ENCODE results near the gene XG.
A peak's percentile ranks its signal among the peaks of the same experiment; 100 is the strongest.
"Not testable (repeated sequence)": the region's sequence is repeated elsewhere in the genome, so short reads cannot be mapped to it uniquely, and the experiment has no call there.

The XG gene, protein sequence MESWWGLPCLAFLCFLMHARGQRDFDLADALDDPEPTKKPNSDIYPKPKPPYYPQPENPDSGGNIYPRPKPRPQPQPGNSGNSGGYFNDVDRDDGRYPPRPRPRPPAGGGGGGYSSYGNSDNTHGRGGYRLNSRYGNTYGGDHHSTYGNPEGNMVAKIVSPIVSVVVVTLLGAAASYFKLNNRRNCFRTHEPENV

DNA sequence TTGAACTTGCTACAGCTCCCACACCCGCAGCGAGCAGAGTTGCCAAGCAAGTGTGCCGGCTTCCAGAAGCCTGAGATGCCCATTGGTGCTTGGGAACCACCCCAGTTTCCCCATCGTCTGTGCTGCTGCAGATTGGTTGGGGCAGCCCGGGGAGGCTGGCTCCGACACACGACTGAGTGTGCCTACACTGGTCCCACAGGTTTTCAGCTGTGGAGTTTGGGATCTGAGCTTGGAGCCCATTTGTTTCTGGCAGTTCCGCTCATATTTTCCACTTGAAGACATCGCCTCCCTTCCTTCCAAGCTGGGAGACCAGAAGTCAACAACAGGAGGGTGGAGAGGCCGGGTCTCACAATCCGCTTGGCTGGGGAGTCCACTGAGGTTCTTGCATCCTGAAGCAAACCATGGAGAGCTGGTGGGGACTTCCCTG lies at the start of gene XG:
Gene XG (plus strand): TSS at position 167 of the 427 bp plus-strand sequence. CDS start 235 bp downstream, at position 402.
- DNase-seq: not testable (repeated sequence)

DNA sequence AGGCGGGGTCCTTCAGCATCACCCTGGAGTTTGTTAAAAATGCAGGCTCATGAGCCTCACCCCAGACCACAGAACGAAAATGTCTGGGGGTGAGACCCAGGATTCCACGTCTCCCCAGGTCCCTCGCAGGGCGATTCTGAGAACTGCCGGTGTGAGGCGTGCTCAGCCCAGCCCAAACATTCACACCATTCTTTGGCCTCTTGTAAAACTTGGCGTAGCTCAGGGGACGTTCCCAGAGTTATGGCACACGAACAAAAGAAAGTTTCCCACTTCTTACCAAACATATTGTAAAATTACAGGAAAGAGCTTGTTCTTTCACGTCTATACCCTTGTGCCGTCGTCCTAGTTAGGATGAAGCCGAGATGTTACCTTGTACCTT lies 47.9 kb upstream of the XG start:
- DNase-seq: no peak

DNA sequence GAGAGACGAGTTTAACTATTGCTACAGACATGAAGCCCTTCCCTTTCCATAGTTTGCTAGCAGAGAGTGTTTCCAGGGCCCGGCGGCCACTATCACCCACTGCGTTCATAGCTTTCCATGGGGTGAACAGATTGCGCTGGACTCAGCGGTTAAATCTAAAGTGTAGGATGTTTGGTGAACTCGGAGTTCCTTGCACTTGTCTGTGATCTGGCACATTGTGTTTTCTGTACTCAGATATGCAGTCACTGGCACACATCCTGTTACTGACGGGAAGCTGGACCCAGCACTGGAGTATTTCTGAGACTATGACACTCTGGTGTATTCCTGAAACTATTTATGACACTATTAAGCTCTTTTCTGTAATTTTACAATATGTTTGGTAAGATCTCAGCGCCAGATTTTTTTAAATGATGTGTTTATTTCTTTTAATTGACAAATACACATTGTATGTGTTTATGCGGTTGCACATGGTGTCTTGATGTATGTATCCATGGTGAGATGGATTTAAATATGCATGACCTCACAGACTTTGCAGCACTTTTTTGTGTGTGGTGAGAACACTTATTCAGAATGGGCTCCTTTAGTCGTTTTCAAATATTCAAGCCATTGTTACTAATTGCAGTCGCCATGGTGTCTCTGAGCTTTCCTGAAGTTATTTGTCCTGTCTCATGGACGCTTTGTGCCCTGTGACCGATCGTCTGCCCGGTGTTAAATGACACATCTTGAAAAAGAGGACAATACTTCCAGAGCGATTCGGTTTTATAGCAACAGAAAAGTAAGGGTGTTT lies 46.6 kb upstream of the XG start:
- DNase-seq: no peak

GRCh38 chrX:2707334-2707760 lies 44.5 kb upstream of the XG start:
- peak; percentile 75 to 76 for DNase-seq

DNA sequence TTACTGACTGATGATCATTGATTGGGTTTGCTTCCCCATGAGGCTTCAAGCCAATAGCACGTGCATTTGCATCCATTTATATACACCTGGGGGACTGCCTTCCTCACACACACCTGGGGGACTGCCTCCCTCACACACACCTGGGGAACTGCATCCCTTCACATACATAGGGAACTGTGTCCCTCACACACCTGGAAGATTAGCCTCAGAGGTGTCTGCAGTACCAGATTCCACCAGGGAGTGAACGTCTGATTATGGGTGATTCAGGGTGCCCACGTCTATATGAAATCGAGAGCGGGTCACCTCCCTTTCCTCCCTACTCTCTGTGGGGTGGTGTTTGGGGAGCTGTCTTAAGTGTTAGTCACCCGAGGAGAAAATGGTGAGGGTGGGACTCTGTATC lies 43.8 kb upstream of the XG start:
- DNase-seq: peak in 1 of 2 experiments; percentile 47

DNA sequence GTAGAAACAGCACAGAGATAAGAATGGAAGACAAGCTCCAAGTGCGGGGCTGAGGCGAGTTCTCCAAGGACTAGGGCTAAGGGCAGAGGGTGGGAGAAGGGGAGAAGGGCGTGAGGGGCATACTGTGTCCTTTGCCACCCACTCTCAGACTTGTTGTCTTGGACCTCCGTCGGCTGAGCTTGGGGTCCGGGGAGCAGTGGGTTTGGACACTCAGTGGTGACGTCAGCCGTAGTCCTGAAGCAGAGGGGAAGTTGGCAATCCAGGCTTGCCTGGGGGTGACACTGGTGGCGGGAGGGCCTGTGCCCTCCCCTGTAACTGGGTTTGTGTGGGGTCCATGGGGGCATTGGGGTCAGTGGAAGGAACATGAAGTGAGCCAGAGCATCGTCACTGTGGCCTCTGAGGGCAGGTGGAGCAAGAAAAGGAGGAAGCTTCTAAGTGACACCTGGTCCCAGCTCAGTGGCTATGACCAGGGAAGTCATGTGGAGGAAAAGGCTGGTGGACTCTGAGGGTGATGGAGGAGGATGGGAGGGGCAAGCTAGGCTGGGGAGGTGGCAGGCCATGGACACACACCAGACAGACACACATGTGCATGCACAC lies 43.1 kb upstream of the XG start:
- DNase-seq: no peak

- no peak for DNase-seq
Observed at GRCh38 chrX:2709556-2709955, 42.3 kb upstream of the XG start.

DNA sequence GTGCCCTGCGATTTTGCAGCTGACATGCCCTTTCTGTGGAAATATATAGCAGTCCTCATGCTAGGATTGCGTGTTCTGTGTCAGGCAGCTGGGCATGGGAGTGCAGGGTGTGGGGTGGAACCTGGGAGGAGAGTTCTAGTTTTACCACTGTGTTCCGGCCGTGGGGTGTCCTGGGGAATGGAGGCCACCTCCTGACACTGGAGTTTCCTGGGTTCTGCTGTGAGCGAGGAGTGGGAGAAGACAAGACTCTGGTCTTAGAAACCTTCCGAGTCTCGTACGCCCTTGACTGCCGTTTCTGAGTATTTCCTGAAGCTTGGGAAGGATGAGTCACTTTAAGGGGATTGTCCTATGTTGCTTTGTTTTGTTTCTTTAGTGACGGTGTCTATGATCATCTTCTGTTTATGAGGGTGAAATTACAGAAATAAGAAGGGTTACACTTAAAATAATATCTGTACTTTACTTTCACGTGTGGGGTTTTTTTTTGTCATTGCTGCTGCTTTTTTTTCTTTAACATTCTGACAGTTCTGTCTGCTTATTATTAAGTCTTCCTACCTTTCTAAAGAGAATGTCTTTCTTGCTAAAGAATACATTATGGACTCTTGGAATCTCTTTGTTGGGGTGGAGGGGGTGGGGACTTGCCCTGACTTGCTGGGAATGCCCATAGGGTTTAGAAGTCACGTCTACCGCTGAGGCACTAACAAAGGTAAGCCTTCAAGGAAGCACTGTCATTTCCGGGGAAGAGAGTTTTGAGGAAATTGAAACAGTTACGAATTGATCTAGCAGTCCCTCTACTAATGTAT lies 41.6 kb upstream of the XG start:
- peak; percentile 71 to 72 for DNase-seq

DNA sequence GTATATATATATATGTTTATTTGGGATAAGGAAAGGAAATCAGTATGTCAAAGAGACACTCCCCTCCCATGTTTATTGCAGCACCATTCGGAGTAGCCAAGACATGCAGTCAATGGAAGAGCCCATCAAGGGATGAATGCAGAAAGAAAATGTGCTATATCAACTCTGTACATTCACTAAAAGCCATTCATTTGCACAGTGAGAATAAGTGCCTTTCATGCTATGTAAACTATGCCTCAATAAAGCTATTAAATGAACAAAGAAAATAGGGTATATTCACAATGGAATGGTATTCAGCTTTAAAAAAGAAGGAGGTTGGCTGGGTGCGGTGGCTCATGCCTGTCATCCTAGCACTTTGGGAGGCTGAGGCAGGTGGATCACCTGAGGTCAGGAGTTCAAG lies 40.4 kb upstream of the XG start:
- no peak for DNase-seq

DNA sequence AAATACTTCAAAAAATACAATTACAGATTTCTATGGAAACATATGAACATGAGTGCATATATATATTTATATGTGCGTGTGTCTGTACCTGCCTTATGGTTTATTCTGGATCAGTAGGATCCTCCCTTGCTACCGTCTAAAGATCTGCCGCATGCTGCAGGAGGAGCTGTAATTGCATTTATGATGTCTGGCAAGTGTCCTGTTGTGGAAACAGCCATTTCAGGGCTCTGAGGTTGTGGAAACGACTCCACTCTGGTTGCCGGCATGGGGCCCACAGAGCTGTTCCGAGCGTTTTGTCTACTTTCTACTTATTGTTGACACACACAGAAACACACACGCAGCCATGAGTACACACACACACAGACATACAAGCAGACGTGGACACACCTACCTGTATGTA lies 39.4 kb upstream of the XG start:
- DNase-seq: no peak

DNA sequence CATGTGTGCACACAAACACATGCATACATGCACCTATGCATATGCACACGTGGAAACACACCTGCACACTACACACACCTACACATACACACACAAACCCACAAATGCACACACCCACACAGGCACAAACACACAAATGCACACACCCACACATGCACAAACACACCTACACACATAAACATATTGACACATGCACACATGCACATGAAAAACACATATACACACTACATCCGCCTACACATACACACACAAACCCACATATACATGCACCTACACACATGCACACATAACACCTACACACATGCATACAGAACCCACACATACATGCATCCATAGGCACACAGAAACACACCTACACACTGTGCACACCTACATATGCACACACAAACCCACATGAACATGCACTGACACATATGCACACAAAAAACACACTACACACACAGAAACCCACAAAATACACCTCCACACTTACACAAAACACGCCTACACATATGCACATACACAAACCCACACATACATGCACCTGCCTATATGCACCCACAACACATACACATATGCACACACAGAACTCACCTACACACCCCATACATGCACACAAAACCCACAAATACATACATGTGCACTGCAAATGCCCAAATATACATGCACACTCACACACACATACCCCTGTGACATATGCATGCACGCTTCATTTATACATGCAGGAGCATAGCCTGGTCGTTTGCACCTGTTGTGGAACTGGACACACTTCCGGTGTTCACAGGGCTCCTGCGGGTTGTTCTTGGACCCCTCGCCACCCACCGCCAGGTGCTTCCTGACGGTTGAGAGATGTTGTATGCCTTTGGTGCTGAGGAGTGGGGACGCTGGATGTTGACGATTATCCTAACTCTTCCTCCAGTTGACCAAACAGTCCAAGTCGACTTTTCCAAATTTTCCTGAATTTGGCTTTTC lies 38.7 kb upstream of the XG start:
- DNase-seq: no peak

DNA sequence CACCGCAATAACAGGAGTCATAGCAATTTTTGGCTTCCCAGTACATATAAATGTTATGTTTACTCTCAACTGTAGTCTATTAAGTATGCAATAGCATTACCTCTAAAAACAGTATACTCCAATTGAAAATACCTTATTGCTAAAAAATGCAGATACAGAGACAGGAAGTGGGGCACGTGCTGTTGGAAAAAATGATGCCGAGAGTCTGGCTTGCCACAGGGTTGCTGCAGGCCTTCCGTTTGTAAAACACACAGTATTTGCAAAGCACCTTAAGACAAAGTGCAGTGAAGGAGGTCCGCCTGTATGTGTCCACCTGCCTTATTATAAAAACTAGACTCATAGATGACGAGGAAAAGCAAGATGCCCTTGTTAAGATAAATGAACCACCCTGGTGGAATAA lies 37.3 kb upstream of the XG start:
- DNase-seq: no peak

DNA sequence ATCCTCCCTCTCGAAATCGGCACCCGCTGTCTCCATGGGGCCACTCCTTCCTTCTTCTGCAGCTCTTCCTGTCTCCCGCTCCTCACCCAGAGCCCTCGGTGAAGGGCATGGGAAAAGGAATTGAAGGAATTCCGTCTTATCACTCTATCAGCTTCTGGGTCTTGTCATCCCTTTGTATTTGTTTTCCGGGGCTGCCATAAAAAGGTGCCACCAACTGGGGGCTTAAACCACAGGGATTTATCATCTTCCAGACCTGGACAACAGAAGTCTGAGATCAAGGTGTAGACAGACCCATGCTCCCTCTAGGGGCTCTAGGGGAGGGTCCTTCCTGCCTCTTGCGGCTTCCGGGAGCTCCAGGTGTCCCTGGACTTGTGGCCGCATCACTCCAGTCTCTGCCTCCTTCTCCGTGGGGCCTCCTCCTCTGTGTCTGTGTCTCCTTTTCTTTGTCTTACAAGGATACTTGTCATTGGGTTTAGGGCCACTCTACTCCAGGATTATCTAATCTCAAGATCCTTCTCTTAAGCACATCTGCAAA lies 36.7 kb upstream of the XG start:
- no peak for DNase-seq

DNA sequence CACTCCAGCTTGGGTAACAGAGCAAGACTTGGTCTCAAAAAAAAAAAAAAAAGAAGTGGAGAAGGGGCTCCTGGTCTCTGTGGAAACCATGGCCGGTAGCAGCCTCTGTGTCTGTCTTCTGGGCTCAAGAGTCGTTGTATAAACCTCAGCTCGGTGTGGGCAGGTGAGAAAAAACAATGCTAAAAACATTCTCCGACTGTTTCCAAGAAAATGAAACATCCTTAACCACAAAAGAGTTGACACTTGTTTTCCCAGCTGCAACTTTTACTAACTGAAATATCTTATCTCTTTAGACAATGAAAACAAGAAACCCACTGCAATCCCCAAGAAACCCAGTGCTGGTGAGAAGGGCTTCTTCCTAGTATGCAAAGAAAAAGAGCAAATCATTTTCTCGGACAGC lies 34.5 kb upstream of the XG start:
- DNase-seq: no peak

- no peak for DNase-seq
Observed at GRCh38 chrX:2718821-2719220, 33.0 kb upstream of the XG start.

DNA sequence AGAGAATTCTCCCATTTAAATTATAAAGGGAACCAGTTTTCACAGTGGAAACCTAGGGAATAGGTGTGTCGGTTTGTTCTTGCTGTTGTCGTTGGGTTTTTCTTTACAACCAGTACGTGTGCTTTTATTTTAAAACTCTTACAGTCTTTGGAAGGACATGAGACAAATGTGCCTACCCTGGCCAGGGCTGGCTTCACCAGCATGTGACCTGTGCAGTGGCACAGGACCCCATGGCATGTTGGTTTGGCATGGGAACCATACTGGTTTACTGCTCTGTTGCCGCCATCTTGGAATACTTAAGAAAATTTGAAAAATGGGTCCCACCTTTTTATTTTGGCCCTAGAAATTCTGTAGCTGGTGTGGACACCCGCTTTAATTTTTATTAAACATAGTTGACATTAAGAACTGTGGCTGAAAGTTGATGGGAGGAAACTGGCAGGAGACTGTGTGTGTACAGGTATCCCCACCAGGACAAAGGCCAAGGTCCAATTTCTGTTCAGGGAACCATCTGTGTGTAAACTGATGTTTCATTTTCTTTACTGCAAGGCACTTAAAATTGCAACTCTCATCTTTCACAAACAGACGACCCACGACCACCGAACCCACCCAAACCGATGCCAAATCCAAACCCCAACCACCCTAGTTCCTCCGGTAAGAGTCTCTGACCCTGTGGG lies 31.9 kb upstream of the XG start:
- no peak for DNase-seq

- no peak for DNase-seq
Observed at GRCh38 chrX:2723286-2723879, 28.5 kb upstream of the XG start.

- not testable (repeated sequence) for DNase-seq
Observed at GRCh38 chrX:2727264-2727663, 24.6 kb upstream of the XG start.

GRCh38 chrX:2732076-2732475 lies 19.8 kb upstream of the XG start:
- DNase-seq: no peak

DNA sequence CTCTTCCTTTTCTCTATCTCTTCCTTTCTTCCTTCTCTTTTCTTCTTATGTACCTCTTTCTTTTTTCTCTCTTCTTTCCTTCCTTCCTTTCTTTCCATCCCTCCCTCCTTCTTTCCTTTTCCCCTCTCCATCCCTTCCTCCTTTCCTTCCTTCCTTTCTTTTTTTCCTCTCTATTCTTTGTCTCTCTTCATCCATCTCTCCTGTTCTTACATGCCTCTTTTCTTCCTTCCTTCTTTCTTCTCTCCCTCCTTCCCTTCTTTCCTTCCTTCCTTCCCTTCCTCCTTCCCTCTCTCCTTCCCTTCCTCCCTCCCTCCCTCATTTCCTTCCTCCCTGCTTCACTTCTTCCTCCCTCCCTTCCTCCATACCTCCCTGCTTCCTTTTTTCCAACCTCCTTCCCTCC lies 19.2 kb upstream of the XG start:
- no peak for DNase-seq

- no peak for DNase-seq
Observed at GRCh38 chrX:2733286-2733685, 18.6 kb upstream of the XG start.

All from activated T-cell treated with anti-CD3 and anti-CD28 coated beads, Interleukin-2, amount 50 U/mL, for 48 hours (primary cell).